GM19397 (cell line): ENCODE results near the gene PPP1R3G.

Source experiments
- ATAC-seq: cut with Tn5 transposase; IDR thresholded peaks from one replicate; pipeline ENCODE4 v1.9.1; 2021; ENCODE audit warnings: mild to moderate bottlenecking, moderate library complexity; ENCODE audit not compliant: unreplicated experiment

Gene PPP1R3G

DNA sequence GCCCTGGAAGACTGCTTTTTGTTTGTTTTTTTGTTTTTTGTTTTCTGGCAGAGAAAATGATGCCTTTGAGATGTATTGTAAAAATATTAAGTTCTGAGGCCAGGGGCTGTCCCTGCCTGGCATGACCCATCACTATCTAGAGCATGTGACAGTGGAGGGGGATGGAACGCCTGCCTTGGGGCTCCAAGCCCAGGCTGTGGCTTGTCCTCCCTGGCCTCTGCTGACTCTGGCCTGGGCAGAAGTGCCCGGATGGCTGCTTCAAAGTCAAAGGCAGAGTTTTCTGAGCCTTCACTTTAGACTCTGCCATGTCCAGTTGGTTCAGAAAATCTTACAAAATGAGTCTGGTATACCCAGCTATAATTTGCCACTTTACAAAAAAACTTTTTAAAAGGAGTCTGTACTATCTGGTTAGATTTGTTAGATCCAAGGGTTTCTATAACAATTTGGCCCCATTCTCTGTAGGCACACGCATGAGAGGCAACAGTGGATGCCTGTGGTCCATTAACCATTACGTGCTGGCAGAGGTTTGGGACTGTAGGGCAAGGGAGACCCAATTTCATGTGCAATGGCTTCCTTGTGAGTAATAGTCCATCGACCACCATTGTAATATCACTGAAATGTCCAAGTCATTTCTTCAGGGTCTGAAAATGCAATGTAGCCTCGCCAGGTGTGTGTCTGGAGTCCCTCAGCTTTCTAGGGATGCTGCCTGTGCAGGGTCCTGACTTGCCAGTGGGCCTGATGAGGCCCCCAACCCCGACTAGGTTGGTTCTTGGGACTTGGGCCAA is 8.3 kb downstream of the PPP1R3G start:
- no peak for ATAC-seq

- no peak for ATAC-seq
Observed at GRCh38 chr6:5094327-5094726, 9.2 kb downstream of the PPP1R3G start.

DNA sequence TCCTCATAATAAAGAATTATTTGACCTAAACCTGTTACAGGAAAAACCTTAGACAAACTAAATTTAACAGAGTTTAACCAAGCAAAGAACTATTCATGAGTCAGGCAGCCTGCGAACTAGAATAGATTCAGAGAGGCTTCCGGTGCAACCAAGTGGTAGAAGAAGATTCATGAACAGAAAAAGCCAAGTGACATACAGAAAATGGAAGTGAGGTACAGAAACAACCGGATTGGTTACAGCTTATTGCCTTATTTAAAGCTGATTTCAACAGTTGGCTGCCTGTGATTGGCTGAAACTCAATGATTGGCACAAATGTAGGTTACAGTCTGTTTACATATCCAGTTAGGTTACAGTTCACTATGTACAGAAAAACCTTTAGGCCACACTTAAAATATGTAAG is 10.1 kb downstream of the PPP1R3G start:
- ATAC-seq = peak; percentile 77

DNA sequence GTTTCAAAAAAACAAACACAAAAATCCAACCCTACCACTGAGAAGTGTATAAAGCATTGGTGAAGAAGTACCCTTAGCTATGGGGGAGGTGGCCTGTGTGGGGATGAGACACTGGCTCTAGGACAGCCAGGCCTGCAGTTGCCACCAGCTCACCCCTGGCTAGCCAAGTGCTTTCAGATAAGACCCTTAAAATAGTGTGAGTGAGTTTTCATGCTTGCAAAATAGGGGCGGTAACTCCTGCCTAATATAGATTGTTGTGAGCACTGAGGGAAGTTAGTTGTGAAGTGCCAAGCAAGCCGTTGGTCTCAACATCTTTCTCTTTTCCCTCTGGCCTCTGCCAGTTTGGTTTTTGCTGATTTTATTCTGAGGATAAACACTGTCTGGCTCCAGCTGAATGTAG is 11.3 kb downstream of the PPP1R3G start:
- ATAC-seq = no peak

DNA sequence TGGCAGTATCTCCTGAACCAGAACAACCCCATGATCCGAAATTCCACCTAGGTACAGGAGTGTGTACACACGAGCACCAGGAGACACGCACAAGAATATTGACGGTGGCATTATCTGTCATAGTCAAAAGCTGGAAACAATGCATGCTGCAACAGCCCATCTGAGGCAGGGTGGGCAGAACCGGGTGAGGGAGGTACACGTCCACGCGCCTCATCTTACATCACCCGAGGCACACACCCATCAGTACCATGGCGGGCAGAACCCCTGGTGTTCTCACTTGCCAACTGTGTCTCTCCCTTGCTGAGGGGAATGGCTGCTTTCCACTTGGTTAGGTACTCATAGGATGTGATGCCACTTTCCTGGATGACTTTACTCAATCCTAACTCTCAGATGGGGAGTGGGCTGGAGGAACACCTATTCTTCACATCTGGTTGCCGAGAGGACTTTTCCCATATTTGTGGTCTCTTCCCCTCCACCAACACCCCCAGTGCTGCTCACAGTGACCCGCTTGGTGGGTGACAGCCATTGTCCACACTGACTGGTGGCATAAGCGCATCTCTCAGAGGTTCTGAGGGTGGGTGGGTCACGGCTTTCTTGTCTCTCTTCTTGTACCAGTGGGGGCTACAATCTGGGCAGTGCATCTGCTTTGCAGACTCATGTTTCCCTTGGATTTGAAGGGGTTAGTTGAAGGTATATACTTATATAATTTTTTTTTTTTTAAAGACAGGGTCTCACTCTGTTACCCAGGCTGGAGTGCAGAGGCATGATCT is 13.5 kb downstream of the PPP1R3G start:
- no peak for ATAC-seq

DNA sequence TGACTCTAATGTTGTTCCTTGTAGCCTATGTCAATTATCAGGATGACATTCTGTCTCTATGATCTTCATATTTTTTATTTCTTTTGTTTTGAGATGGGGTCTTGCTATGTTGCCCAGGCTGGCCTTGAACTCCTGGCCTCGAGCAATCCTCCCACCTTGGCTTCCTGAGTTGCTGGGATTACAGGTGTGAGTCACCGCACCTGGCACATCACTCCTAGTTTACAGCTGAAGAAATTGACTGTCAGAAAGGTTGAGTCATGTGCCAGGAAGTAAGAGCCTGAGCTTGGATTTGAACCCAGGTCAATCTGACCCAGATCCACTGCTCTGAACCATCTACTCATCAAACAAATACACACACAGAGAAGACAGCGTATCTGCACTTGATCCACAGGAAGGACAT is 14.4 kb downstream of the PPP1R3G start:
- ATAC-seq = no peak

- no peak for ATAC-seq
Observed at GRCh38 chr6:5100806-5101205, 15.7 kb downstream of the PPP1R3G start.

- ATAC-seq = no peak
Observed at GRCh38 chr6:5102267-5102970, 17.3 kb downstream of the PPP1R3G start.

- no peak for ATAC-seq
Observed at GRCh38 chr6:5103250-5103649, 18.1 kb downstream of the PPP1R3G start.

DNA sequence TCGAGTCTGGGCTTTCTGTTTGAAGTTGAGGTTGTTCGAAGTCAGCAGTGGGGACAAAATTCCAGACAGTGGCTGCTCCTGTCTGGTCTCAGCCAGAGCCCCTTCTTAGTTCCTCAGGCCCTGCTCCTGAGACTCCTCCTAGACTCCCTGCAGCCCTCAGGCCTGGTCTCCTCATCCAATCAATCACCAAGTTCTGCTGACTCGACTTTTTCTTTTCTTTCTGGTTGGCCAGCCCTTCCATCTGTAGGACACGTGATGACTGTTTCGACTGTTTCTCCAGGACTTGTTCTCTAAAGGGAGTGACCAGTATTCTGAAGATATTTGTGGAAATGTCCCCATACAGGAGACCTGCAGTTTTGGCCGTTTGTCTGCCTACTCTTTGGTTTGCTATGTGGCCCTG is 19.5 kb downstream of the PPP1R3G start:
- no peak for ATAC-seq

GRCh38 chr6:5105146-5105545 is 20.0 kb downstream of the PPP1R3G start:
- no peak for ATAC-seq

- no peak for ATAC-seq
Observed at GRCh38 chr6:5107341-5107740, 22.2 kb downstream of the PPP1R3G start.

DNA sequence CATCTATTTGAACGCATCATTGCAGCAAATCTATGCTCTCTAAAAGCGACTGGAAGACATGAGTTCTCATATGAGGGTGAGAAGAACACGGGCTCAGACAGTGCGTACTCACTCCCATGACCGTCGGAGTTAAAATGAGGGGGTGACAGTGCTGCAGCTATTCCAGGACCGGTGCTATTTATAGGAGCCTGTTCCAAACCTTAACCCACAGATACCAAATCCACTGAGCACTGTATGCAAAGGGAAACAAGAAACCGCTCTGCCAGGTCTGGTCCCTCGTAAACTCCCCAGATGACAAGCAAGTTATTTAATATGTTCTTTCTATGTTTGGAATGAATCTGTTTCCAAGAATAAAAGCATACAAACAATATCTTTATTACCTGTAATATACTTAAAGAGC is 22.9 kb downstream of the PPP1R3G start:
- no peak for ATAC-seq

- ATAC-seq = no peak
Observed at GRCh38 chr6:5108536-5109150, 23.5 kb downstream of the PPP1R3G start.

DNA sequence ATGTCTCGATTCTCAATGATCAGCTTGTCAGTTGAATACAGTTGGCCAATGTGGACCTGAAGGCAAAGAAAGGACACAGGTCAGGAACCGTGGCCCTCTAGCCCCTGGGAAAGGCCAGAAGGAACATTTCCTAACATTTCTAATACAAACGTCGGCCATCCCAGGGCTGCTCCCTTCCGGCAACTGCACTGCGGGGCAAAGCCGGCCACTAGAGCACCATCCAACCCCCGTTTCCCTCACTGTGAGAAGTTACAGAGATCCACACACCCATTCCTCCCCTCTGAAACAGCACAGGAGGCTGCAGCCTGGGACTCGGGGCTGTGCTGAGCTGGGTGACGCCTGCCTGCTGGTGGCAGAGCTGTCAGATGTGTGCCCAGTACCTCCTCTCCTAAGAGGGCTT is 24.3 kb downstream of the PPP1R3G start:
- ATAC-seq = no peak

- no peak for ATAC-seq
Observed at GRCh38 chr6:5110246-5110645, 25.1 kb downstream of the PPP1R3G start.

GRCh38 chr6:5111626-5112025 is 26.5 kb downstream of the PPP1R3G start:
- no peak for ATAC-seq

DNA sequence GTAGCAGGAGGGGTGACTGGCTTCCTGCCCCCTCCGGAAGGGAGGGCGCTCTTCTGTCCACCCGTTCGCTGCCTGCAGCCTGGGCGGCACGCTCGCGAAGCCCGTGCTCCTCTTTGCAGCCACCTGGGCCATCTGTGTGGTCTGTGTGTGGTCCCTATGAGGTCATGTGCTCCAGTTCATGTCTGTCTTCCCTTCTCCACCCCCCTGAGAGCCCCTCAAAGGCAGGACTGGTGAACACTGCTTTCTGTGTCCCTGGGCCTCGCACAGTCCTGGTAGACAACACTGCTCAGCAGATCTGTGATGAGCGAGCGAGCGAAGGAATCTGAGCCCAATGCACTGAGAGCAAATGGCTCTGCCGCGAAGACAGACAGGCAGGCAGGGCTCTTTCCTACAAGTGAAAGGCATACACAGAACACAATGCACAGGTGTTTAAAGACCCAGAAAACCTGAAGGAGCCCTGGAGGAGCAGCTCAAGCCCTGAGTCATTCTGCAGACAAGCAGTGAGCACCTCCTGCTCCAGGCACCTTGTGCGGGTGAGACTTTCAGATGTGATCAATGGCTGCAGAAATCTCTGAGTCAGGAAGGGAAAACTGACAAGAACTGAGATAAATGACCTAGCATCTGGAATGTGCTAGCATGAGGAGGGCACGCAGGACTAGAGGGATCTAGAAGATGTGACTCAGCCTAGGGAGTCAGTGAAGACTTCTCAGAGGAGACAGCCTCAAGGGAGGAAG is 27.1 kb downstream of the PPP1R3G start:
- no peak for ATAC-seq

- no peak for ATAC-seq
Observed at GRCh38 chr6:5113096-5113495, 28.0 kb downstream of the PPP1R3G start.

DNA sequence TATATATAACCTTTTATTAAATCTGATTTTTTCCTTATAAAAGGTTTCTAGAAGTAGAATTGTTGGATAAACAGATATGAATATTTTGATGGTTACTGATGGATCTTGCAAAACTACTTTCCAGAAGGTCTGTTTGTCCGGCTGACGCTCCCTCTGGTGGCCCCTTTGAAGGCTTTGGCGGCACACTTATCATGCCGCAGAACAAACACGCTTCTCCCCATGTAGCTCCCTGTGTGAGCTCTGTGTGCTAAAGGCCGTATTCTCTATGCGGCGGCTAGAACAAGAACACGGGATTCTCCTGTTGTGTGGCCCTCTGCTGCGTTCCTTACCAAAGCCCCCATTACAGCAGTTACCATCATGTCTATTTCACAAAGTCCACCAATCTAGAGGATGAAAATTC is 30.0 kb downstream of the PPP1R3G start:
- ATAC-seq = no peak
